GM19397 (cell line): Measurements from ENCODE around the gene NCF1.
A peak's percentile ranks its signal among the peaks of the same experiment; 100 is the strongest.
"Not testable (repeated sequence)": the region's sequence is repeated elsewhere in the genome, so short reads cannot be mapped to it uniquely, and the experiment has no call there.

Experiments
- ATAC-seq: cut with Tn5 transposase; IDR thresholded peaks from one replicate; pipeline ENCODE4 v1.9.1; 2021; ENCODE audit warnings: mild to moderate bottlenecking, moderate library complexity; ENCODE audit not compliant: unreplicated experiment

The NCF1 gene

GRCh38 chr7:74783595-74783994 lies 9.8 kb downstream of the NCF1 start:
- not testable (repeated sequence) for ATAC-seq

- peak; percentile 85 for ATAC-seq
Observed at GRCh38 chr7:74788369-74789150, 14.7 kb downstream of the NCF1 start.

- not testable (repeated sequence) for ATAC-seq
Observed at GRCh38 chr7:74789200-74789736, 15.5 kb downstream of the NCF1 start.

- not testable (repeated sequence) for ATAC-seq
Observed at GRCh38 chr7:74797848-74798622, 24.2 kb downstream of the NCF1 start.

- ATAC-seq = not testable (repeated sequence)
Observed at GRCh38 chr7:74798644-74799043, 24.8 kb downstream of the NCF1 start.

GRCh38 chr7:74815882-74816281 lies 42.1 kb downstream of the NCF1 start:
- ATAC-seq = not testable (repeated sequence)

- peak; percentile 86 for ATAC-seq
Observed at GRCh38 chr7:74820146-74820805, 46.5 kb downstream of the NCF1 start.

GRCh38 chr7:74821259-74821658 lies 47.4 kb downstream of the NCF1 start:
- not testable (repeated sequence) for ATAC-seq

- ATAC-seq = not testable (repeated sequence)
Observed at GRCh38 chr7:74829959-74830358, 56.1 kb downstream of the NCF1 start.

GRCh38 chr7:74830411-74830810 lies 56.6 kb downstream of the NCF1 start:
- not testable (repeated sequence) for ATAC-seq
